Activated naive CD4-positive, alpha-beta T cell treated with anti-CD3 and anti-CD28 coated beads, Interleukin-2, amount 10 ng/mL, durations not matched to agents 7 days and 5 days (primary cell): ENCODE measurements around the gene PSG1.
A peak's percentile ranks its signal among the peaks of the same experiment; 100 is the strongest.
"Not testable (repeated sequence)": the region's sequence is repeated elsewhere in the genome, so short reads cannot be mapped to it uniquely, and the experiment has no call there.

ENCODE experiments used
- CTCF ChIA-PET: fragments of 350-600 bp; sonication (Branson Sonifier 250); formaldehyde crosslinking; loops from one replicate; lab custom pipeline; 2021; ENCODE audit warnings: antibody characterized with exemption; lab: Charles Lee
- DNase-seq: peaks from one replicate; pipeline ENCODE4 v3.0.0-alpha.2; 2020
- H3K27ac Mint-ChIP-seq: one replicate; pipeline ENCODE4 v1.8.0; 2021; ENCODE audit warnings: mild to moderate bottlenecking, moderate library complexity, mixed read lengths
- H3K27me3 Mint-ChIP-seq: one replicate; pipeline ENCODE4 v1.8.0; 2021; ENCODE audit warnings: mild to moderate bottlenecking, mixed read lengths
- H3K36me3 Mint-ChIP-seq: one replicate; pipeline ENCODE4 v1.8.0; 2021; ENCODE audit warnings: mixed read lengths
- H3K4me1 Mint-ChIP-seq: one replicate; pipeline ENCODE4 v1.8.0; 2021; ENCODE audit warnings: mixed read lengths
- H3K4me3 Mint-ChIP-seq: one replicate; pipeline ENCODE4 v1.8.0; 2021; ENCODE audit warnings: mild to moderate bottlenecking, moderate library complexity, mixed read lengths
- H3K9me3 Mint-ChIP-seq: one replicate; pipeline ENCODE4 v1.8.0; 2021; ENCODE audit warnings: mixed read lengths

The PSG1 gene

GRCh38 chr19:42899674-42900073, 20.2 kb upstream of the PSG1 start:
- H3K4me1 Mint-ChIP-seq, DNase-seq: not testable (repeated sequence)

GRCh38 chr19:42899110-42899509, 19.6 kb upstream of the PSG1 start:
- not testable (repeated sequence) for H3K27me3 Mint-ChIP-seq, H3K36me3 Mint-ChIP-seq

More at GRCh38 chr19:42899674-42900073, 20.2 kb upstream of the PSG1 start:
- H3K9me3 Mint-ChIP-seq, H3K27ac Mint-ChIP-seq, H3K36me3 Mint-ChIP-seq, H3K27me3 Mint-ChIP-seq, H3K4me3 Mint-ChIP-seq, CTCF ChIA-PET: not testable (repeated sequence)

GRCh38 chr19:42898656-42899055, 19.1 kb upstream of the PSG1 start:
- not testable (repeated sequence) for H3K4me3 Mint-ChIP-seq, H3K9me3 Mint-ChIP-seq, DNase-seq, H3K27me3 Mint-ChIP-seq, H3K4me1 Mint-ChIP-seq, H3K36me3 Mint-ChIP-seq, H3K27ac Mint-ChIP-seq
- CTCF ChIA-PET: interaction anchor here (0.6 kb wide), 1 partner anchor 109 kb away, joined by 4 read pairs; no protein-coding TSS in a partner anchor

More at GRCh38 chr19:42899110-42899509, 19.6 kb upstream of the PSG1 start:
- CTCF ChIA-PET, H3K4me1 Mint-ChIP-seq, H3K4me3 Mint-ChIP-seq, DNase-seq, H3K9me3 Mint-ChIP-seq: not testable (repeated sequence)
- H3K27ac Mint-ChIP-seq: peak overlapping the region; percentile 60

- H3K9me3 Mint-ChIP-seq, H3K36me3 Mint-ChIP-seq, H3K4me3 Mint-ChIP-seq, DNase-seq, CTCF ChIA-PET, H3K27me3 Mint-ChIP-seq, H3K27ac Mint-ChIP-seq, H3K4me1 Mint-ChIP-seq: not testable (repeated sequence)
These were observed 18.2 kb upstream of the PSG1 start for GRCh38 chr19:42897729-42898128.

DNA sequence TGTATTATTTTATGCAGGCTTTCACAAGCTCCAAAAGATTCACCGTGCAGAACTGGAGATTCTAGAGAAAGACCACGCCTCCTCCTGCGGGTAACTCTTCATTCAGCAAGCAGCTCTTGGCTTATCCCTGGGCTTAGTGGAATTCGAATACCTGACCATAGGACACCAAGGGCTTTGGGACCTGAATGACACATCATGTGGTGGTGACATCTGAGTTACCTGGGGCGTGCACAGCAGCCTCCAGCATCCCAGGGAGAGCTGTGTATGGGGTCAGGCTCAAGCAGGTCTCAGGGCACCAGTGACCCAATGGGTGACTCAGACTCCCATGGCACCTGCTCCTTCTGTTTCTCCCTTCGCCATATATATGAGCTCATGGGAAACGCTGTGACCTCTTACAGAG, 10.9 kb upstream of the PSG1 start:
- H3K36me3 Mint-ChIP-seq, H3K9me3 Mint-ChIP-seq, H3K4me3 Mint-ChIP-seq, H3K27me3 Mint-ChIP-seq, DNase-seq, H3K4me1 Mint-ChIP-seq, H3K27ac Mint-ChIP-seq: not testable (repeated sequence)
- CTCF ChIA-PET: interaction anchor here (0.6 kb wide), 1 partner anchor 1702 kb away, joined by 3 read pairs; no protein-coding TSS in a partner anchor

DNA sequence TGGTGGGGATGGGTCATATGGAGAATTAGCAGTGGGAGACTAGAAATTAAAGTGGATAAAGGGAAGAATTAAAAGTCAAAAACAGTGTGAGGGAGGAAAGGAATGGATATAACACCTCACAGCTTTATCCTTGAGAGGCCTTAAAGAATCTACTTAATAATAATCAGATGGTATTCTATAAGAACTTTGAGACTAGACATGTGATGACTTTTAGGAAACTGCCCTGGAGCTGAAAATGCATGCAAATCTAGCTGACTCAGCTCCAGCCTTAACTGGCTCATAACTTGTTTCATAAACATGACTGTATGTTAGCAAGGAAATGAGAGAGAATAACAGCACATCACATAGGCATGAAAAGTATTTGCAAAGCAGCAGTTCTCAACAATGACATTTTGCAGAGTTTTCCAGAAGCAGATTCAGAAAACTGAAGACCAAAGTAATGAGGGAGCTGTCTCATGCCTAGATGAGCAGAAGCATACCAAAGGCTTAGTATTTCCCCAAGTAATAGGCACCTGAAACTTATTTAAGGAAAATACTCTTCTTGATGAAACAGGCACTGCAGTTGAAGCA, 8.4 kb upstream of the PSG1 start:
- H3K27ac Mint-ChIP-seq, CTCF ChIA-PET, DNase-seq, H3K36me3 Mint-ChIP-seq, H3K27me3 Mint-ChIP-seq, H3K4me1 Mint-ChIP-seq, H3K4me3 Mint-ChIP-seq, H3K9me3 Mint-ChIP-seq: not testable (repeated sequence)

GRCh38 chr19:42882730-42883129, 3.2 kb upstream of the PSG1 start:
- H3K4me1 Mint-ChIP-seq, H3K27ac Mint-ChIP-seq, CTCF ChIA-PET, H3K27me3 Mint-ChIP-seq, DNase-seq, H3K36me3 Mint-ChIP-seq, H3K4me3 Mint-ChIP-seq, H3K9me3 Mint-ChIP-seq: not testable (repeated sequence)

- H3K36me3 Mint-ChIP-seq, H3K27me3 Mint-ChIP-seq, H3K4me3 Mint-ChIP-seq, H3K27ac Mint-ChIP-seq, H3K4me1 Mint-ChIP-seq, CTCF ChIA-PET, H3K9me3 Mint-ChIP-seq, DNase-seq: not testable (repeated sequence)
These were observed 2.5 kb upstream of the PSG1 start for GRCh38 chr19:42882010-42882409.

DNA sequence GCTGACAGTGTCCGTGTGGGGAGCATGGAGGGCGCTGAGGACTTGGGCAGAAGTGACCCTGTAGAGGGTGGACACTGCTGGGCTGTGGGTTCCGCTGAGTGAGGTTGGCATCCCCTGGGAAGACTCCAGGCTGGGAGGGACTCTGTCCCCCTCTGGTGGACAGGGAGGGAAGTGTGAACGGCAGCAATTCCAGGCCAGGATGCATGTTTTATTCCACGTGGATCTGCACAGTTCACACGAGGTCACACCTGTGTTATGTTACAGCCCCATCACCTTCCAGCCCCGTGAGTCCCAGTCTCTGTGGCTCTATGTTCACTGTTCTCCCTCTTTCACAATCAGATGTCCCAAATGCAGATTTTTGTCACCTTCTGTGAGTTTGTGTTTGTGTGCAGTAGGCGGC, 1.8 kb upstream of the PSG1 start:
- H3K4me1 Mint-ChIP-seq, H3K9me3 Mint-ChIP-seq, DNase-seq, CTCF ChIA-PET, H3K27ac Mint-ChIP-seq, H3K36me3 Mint-ChIP-seq, H3K27me3 Mint-ChIP-seq, H3K4me3 Mint-ChIP-seq: not testable (repeated sequence)

- DNase-seq, H3K9me3 Mint-ChIP-seq, H3K27ac Mint-ChIP-seq, H3K4me1 Mint-ChIP-seq, H3K27me3 Mint-ChIP-seq, H3K4me3 Mint-ChIP-seq, CTCF ChIA-PET, H3K36me3 Mint-ChIP-seq: not testable (repeated sequence)
These were observed 1.1 kb upstream of the PSG1 start for GRCh38 chr19:42880621-42881020.

DNA sequence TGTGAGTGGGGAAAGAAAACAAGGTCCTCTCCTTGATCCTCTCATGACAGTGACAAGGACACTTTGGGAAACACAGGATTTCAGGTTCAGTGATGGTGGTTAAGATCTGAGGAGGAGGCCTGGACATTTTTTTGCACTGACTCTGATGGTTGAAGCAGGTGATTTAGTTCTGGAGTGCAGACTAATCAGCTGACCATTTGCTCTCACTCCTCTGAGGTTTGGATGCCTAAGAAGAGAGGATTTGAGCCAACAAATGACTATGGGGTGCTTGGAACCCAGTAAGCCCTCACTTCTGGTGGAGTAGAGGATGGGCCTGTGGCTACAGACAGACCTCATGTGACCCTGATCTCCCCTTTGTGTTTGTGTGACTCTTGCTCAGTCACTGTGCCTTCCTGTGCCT, 2.9 kb downstream of the PSG1 start:
- H3K36me3 Mint-ChIP-seq, H3K9me3 Mint-ChIP-seq, DNase-seq, CTCF ChIA-PET, H3K27me3 Mint-ChIP-seq, H3K27ac Mint-ChIP-seq, H3K4me1 Mint-ChIP-seq, H3K4me3 Mint-ChIP-seq: not testable (repeated sequence)

DNA sequence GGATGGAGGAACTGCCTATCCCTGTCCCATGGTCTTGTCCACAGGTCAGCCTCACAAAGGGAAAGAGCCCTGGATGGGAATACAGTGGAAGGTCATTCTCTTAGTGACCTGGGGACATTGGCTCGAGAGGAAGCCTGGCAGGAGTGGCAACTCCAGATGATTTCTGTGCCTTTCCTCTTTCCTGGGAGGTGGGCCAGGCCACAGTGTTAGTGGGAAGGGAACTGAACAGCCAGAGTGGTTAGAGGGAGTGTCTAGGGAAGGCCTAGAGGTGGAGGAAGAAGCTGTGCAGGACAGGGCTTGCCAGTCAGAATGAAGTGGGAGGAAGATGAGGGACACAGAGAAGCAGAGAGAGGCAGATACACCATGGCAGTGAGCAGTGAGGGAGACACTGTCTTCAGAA, 3.6 kb downstream of the PSG1 start:
- CTCF ChIA-PET, DNase-seq, H3K9me3 Mint-ChIP-seq, H3K4me3 Mint-ChIP-seq, H3K4me1 Mint-ChIP-seq, H3K27ac Mint-ChIP-seq, H3K27me3 Mint-ChIP-seq, H3K36me3 Mint-ChIP-seq: not testable (repeated sequence)

DNA sequence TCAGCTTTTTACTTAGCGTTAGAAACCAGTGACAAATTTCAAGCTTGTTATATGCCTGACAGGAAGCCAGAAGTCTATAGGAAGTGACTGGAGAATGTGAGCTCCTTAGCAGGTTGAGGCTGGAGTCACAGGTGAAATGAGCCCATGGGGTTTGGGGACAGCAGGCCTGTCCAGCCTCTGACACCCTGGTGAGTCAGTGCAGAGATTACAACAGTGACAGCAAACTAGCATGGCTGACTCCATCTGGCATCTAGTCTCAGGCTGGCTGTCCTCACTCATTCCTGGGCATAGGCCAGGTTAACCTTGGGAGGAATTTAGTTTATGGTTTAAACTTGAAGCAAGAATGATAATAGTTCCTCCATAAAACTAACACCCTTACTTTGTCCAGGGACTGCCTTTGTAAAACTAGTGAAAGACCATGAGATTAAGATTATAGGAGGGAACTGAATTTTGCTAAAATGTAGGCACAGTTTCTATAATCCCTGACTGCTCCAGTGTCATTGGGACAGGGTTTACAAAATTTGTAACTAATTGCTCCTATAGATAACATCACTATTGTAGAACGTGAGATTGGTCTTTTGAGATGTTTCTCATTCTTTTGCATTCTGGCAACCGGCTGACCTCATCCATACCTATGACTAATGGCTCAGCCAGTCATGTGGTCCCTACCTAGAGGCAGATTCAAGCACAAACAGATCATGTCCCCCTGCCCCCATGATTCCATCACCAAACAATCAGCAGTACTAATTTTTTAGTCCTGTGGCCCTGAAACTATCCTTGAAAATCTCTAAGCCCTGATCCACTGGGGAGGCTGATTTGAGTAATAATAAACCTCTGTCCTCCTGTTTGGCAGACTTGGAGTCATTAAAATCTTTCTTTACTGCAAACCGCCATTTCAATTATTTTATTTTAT, 4.4 kb downstream of the PSG1 start:
- H3K4me3 Mint-ChIP-seq, H3K36me3 Mint-ChIP-seq, H3K27me3 Mint-ChIP-seq, H3K4me1 Mint-ChIP-seq, DNase-seq, H3K27ac Mint-ChIP-seq, H3K9me3 Mint-ChIP-seq, CTCF ChIA-PET: not testable (repeated sequence)

DNA sequence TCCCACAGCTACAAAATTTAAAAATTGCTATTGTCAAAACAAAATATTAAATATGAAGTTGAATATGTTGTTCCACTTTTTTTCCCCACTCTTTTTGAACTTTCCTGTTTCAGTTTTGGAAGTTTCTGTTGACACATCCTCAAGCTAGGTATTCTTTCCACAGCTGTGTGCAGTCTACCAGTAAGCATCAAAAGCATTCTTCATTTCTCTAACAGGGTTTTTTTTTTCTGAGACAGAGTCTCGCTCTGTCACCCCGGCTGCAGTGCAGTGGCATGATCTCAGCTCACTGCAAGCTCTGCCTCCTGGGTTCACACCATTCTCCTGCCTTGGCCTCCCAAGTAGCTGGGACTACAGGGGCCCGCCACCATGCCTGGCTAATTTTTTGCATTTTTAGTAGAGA, 5.4 kb downstream of the PSG1 start:
- H3K4me3 Mint-ChIP-seq, H3K9me3 Mint-ChIP-seq, CTCF ChIA-PET: not testable (repeated sequence)

GRCh38 chr19:42872608-42873007, 6.9 kb downstream of the PSG1 start:
- Mint-ChIP-seq H3K36me3 (no peaks in the 10 kb centered on the region), H3K4me1 (no peaks in the 10 kb centered on the region), H3K9me3 (no peaks in the 10 kb centered on the region), H3K27ac (no peak overlapping the region), H3K4me3 (no peak overlapping the region), H3K27me3 (no peaks in the 10 kb centered on the region)
- CTCF ChIA-PET: no interaction called here
- DNase-seq: no peak

More for the DNA sequence above, 5.4 kb downstream of the PSG1 start:
- not testable (repeated sequence) for DNase-seq, H3K4me1 Mint-ChIP-seq, H3K36me3 Mint-ChIP-seq, H3K27ac Mint-ChIP-seq, H3K27me3 Mint-ChIP-seq
